SK-N-MC (cell line): ENCODE results near the gene ITGB7.

ENCODE experiments used
- DNase-seq: peaks from one replicate; pipeline ENCODE4 v3.0.0-alpha.2; 2011; ENCODE audit warnings: low read depth, low spot score
- H3K27ac ChIP-seq: fragments of 200-600 bp; sonication (generic); 2 replicates; pipeline ENCODE4 v1.5.1; 2016; ENCODE audit warnings: mixed run types
- H3K36me3 ChIP-seq: fragments of 200-600 bp; sonication (generic); 2 replicates; pipeline ENCODE4 v1.6.1; 2017; ENCODE audit warnings: antibody characterized with exemption, low read length, mixed read lengths; ENCODE audit not compliant: insufficient read depth
- H3K4me3 ChIP-seq: fragments of 200-600 bp; sonication (generic); 2 replicates; pipeline ENCODE4 v1.5.1; 2016
- H3K9ac ChIP-seq: fragments of 200-600 bp; sonication (generic); 2 replicates; pipeline ENCODE4 v1.8.0; 2017; ENCODE audit warnings: mixed run types, mixed read lengths; ENCODE audit not compliant: insufficient read length
- H3K9me3 ChIP-seq: fragments of 200-600 bp; sonication (generic); 2 replicates; pipeline ENCODE4 v1.6.1; 2017; ENCODE audit warnings: low read depth, mild to moderate bottlenecking, antibody characterized with exemption, low read length, moderate library complexity, mixed read lengths
- EZH2 ChIP-seq: fragments of 200-600 bp; sonication (generic); IDR thresholded peaks from one replicate; pipeline ENCODE4 v1.6.1; 2017; ENCODE audit warnings: antibody characterized with exemption
- FOXP2 ChIP-seq: optimal IDR thresholded peaks from 2 replicates; pipeline ENCODE3; 2011; ENCODE audit warnings: mild to moderate bottlenecking, moderate library complexity; ENCODE audit not compliant: insufficient read depth; ENCODE audit errors: extremely low read length, control extremely low read depth
- POLR2AphosphoS5 ChIP-seq: IDR thresholded peaks from 2 replicates; pipeline ENCODE4 v1.6.1; 2012; ENCODE audit warnings: mild to moderate bottlenecking, low read depth, low read length, borderline replicate concordance

ITGB7 gene

GRCh38 chr12:53198486-53199110 is 8.5 kb downstream of the ITGB7 start:
- no peak overlapping the region for H3K9ac ChIP-seq

GRCh38 chr12:53197011-53197640 is 9.9 kb downstream of the ITGB7 start:
- Histone ChIP-seq H3K9me3 (no peaks in the 10 kb centered on the region), H3K27ac (no peak overlapping the region), H3K4me3 (no peak overlapping the region), H3K9ac (no peak overlapping the region), H3K36me3 (no peaks in the 10 kb centered on the region)
- TF ChIP-seq FOXP2 = no peak
- DNase-seq = no peak

More at GRCh38 chr12:53198486-53199110, 8.5 kb downstream of the ITGB7 start:
- no peak for DNase-seq
- TF ChIP-seq POLR2AphosphoS5 (no peak), EZH2 (no peak), FOXP2 (no peak)
- no peak overlapping the region for H3K27ac ChIP-seq
- no peaks in the 10 kb centered on the region for H3K9me3 ChIP-seq
- no peak overlapping the region for H3K4me3 ChIP-seq
- no peaks in the 10 kb centered on the region for H3K36me3 ChIP-seq

GRCh38 chr12:53196486-53196885 is 10.6 kb downstream of the ITGB7 start:
- Histone ChIP-seq H3K27ac (no peak overlapping the region), H3K4me3 (no peak overlapping the region), H3K9ac (no peak overlapping the region)

GRCh38 chr12:53195516-53196420 is 11.3 kb downstream of the ITGB7 start:
- Histone ChIP-seq H3K36me3 (no peaks in the 10 kb centered on the region), H3K4me3 (no peak overlapping the region), H3K9ac (no peak overlapping the region), H3K27ac (no peak overlapping the region), H3K9me3 (no peaks in the 10 kb centered on the region)
- TF ChIP-seq POLR2AphosphoS5 (no peak), EZH2 (no peak), FOXP2 (no peak)
- no peak for DNase-seq

More at GRCh38 chr12:53196486-53196885, 10.6 kb downstream of the ITGB7 start:
- DNase-seq = no peak
- H3K9me3 ChIP-seq = no peaks in the 10 kb centered on the region
- TF ChIP-seq POLR2AphosphoS5 (no peak), FOXP2 (no peak)
- no peaks in the 10 kb centered on the region for H3K36me3 ChIP-seq

- TF ChIP-seq POLR2AphosphoS5 (no peak), EZH2 (no peak), FOXP2 (no peak)
- DNase-seq = no peak
- Histone ChIP-seq H3K27ac (no peak overlapping the region), H3K9ac (no peak overlapping the region), H3K36me3 (no peaks in the 10 kb centered on the region), H3K9me3 (no peaks in the 10 kb centered on the region), H3K4me3 (no peak overlapping the region)
Observed at GRCh38 chr12:53194973-53195372, 12.1 kb downstream of the ITGB7 start.

- Histone ChIP-seq H3K4me3 (no peak overlapping the region), H3K27ac (no peak overlapping the region), H3K9ac (no peak overlapping the region)
Observed at GRCh38 chr12:53193985-53194716, 12.9 kb downstream of the ITGB7 start.

GRCh38 chr12:53193040-53193439 is 14.0 kb downstream of the ITGB7 start:
- no peak for TF ChIP-seq EZH2
- no peak for TF ChIP-seq FOXP2
- no peak for TF ChIP-seq POLR2AphosphoS5
- H3K9me3 ChIP-seq = no peaks in the 10 kb centered on the region
- H3K27ac ChIP-seq = no peak overlapping the region
- H3K9ac ChIP-seq = no peak overlapping the region
- DNase-seq = no peak
- no peak overlapping the region for H3K4me3 ChIP-seq
- peaks cover 8% of the 10 kb centered on the region for H3K36me3 ChIP-seq

More at GRCh38 chr12:53193985-53194716, 12.9 kb downstream of the ITGB7 start:
- DNase-seq = no peak
- TF ChIP-seq FOXP2 (no peak), POLR2AphosphoS5 (no peak), EZH2 (no peak)
- H3K36me3 ChIP-seq = no peaks in the 10 kb centered on the region
- no peaks in the 10 kb centered on the region for H3K9me3 ChIP-seq

GRCh38 chr12:53192531-53193021 is 14.5 kb downstream of the ITGB7 start:
- no peak overlapping the region for H3K9ac ChIP-seq
- no peak overlapping the region for H3K4me3 ChIP-seq
- TF ChIP-seq EZH2 (no peak), POLR2AphosphoS5 (no peak), FOXP2 (no peak)
- DNase-seq = no peak
- H3K27ac ChIP-seq = no peak overlapping the region
- H3K9me3 ChIP-seq = no peaks in the 10 kb centered on the region
- peaks cover 12% of the 10 kb centered on the region for H3K36me3 ChIP-seq
